ENCODE results near the gene SPATS2L.

The SPATS2L gene

GRCh38 chr2:200373973-200374416 is 67.5 kb downstream of the SPATS2L start:
- TF ChIP-seq, protein P1, sequence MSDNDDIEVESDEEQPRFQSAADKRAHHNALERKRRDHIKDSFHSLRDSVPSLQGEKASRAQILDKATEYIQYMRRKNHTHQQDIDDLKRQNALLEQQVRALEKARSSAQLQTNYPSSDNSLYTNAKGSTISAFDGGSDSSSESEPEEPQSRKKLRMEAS (IDR thresholded peaks at IDR 0.05), result no peak
- TF ChIP-seq ZBTB7A (IDR thresholded peaks at IDR 0.05; ENCODE audit: low read depth) (no peak), USF1 (IDR thresholded peaks at IDR 0.05) (no peak), YY1 (IDR thresholded peaks at IDR 0.05; ENCODE audit: low read depth) (no peak), TCF12 (IDR thresholded peaks at IDR 0.05; ENCODE audit: low read depth) (no peak), TEAD4 (IDR thresholded peaks at IDR 0.05) (no peak), EP300 (IDR thresholded peaks at IDR 0.05; ENCODE audit: borderline replicate concordance) (no peak), NFIC (IDR thresholded peaks at IDR 0.05) (no peak), EGR1 (IDR thresholded peaks at IDR 0.05) (no peak), FOXM1 (IDR thresholded peaks at IDR 0.05; ENCODE audit: borderline replicate concordance, low read depth) (no peak), TAF1 (IDR thresholded peaks at IDR 0.05; ENCODE audit: low read depth) (no peak), CREB1 (IDR thresholded peaks at IDR 0.05; ENCODE audit: low read depth) (no peak), CEBPB (IDR thresholded peaks at IDR 0.05) (no peak), RAD21 (IDR thresholded peaks at IDR 0.05; ENCODE audit: low read depth) (no peak)
- TF ChIP-seq, protein P2, sequence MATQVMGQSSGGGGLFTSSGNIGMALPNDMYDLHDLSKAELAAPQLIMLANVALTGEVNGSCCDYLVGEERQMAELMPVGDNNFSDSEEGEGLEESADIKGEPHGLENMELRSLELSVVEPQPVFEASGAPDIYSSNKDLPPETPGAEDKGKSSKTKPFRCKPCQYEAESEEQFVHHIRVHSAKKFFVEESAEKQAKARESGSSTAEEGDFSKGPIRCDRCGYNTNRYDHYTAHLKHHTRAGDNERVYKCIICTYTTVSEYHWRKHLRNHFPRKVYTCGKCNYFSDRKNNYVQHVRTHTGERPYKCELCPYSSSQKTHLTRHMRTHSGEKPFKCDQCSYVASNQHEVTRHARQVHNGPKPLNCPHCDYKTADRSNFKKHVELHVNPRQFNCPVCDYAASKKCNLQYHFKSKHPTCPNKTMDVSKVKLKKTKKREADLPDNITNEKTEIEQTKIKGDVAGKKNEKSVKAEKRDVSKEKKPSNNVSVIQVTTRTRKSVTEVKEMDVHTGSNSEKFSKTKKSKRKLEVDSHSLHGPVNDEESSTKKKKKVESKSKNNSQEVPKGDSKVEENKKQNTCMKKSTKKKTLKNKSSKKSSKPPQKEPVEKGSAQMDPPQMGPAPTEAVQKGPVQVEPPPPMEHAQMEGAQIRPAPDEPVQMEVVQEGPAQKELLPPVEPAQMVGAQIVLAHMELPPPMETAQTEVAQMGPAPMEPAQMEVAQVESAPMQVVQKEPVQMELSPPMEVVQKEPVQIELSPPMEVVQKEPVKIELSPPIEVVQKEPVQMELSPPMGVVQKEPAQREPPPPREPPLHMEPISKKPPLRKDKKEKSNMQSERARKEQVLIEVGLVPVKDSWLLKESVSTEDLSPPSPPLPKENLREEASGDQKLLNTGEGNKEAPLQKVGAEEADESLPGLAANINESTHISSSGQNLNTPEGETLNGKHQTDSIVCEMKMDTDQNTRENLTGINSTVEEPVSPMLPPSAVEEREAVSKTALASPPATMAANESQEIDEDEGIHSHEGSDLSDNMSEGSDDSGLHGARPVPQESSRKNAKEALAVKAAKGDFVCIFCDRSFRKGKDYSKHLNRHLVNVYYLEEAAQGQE (IDR thresholded peaks at IDR 0.05; ENCODE audit: low read depth), result no peak

DNA sequence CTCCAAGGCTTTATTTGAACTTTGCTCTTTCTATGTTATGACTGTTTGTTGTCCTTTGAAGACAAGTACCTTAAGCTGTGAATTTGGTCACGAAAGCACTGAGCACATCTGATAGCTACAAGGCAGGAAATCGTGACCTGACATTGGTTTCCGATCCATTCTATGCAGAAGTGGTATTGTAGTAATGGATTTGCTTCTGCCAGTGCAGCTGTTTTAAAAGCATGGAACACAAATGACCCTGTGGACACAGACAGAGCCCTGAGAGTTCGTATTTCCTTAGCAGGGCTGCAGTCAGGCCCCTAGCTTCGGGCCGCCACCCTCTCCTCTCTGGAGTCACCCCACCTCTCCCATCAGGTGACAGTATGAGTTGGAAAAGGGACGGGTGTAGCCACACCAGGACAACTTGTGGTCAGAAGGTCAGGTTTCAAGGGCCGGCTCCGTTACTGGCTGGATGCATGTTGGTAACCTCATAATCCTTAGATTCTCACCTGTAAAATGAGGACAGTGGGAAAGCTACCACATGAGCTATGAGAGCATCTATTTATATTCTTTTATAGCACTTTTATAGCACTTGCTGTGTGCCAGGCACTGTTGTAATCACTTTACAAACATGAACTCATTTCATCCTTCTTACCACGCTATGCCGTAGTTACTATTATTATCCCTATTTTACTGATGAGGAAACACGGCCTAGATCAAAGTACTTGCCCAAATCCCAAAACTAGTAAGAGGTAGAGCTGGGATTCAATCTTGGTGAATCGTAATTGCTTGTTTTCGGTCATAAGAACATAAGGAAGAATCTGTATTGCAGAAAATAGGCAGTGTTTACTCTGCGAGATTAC is 70.2 kb downstream of the SPATS2L start:
- TF ChIP-seq YY1 (IDR thresholded peaks at IDR 0.05; ENCODE audit: low read depth) (no peak), ZBTB7A (IDR thresholded peaks at IDR 0.05; ENCODE audit: low read depth) (no peak), FOXM1 (IDR thresholded peaks at IDR 0.05; ENCODE audit: borderline replicate concordance, low read depth) (no peak), CEBPB (IDR thresholded peaks at IDR 0.05) (no peak), TAF1 (IDR thresholded peaks at IDR 0.05; ENCODE audit: low read depth) (no peak), USF1 (IDR thresholded peaks at IDR 0.05) (no peak), EGR1 (IDR thresholded peaks at IDR 0.05) (no peak), NFIC (IDR thresholded peaks at IDR 0.05) (no peak)
- TF ChIP-seq, protein P2 (IDR thresholded peaks at IDR 0.05; ENCODE audit: low read depth), result no peak

DNA sequence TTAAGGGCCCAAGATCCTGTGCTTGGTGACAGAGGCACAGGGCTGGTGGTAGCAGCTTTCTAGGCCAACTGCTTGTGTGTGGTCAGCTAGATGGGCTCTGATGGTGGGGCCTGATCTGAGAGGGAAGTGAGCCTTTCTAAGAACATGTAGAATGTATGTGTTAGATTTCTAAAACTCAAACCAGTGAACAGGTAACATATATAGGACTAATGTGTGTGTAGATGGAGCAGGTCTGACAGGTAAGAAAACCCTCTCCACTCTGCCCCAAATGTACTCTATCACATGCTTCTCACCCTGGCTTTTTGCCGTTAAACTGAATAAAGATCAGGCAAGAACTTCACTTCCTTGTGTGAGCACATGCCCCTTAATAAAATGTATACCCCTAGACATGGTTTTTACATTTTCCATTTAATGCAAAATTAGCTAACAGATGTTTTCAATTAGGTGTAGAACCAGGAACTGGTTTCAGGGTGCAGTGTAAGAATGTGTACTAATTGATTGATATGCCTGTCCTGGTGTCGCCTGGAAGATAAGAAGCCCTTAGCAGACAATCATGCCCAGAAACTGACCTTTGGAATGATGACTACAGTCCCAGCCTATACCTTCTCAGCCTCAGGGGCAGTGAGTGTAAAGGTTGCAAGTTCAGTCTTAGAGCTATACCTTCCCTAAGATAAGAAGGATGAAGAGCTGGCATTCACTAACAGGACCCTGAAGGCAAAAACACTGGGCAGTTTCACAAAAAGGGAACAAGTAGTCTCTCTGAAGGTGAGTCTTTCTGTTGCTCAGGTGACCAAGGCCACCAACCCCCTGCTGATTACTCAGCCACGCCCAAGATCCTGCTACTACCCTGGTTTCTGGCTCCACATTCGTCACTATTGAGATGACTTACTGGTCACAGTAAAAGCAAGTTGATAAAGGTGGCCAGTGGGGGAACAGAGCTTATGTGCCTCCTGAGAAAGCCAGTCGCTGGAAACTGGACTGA is 71.2 kb downstream of the SPATS2L start:
- no peak for TF ChIP-seq CREB1 (IDR thresholded peaks at IDR 0.05; ENCODE audit: low read depth)
- no peak for TF ChIP-seq TCF12 (IDR thresholded peaks at IDR 0.05; ENCODE audit: low read depth)
- TF ChIP-seq USF1 (IDR thresholded peaks at IDR 0.05), result no peak
- TF ChIP-seq ZBTB7A (IDR thresholded peaks at IDR 0.05; ENCODE audit: low read depth), result no peak
- TF ChIP-seq YY1 (IDR thresholded peaks at IDR 0.05; ENCODE audit: low read depth), result no peak
- TF ChIP-seq CEBPB (IDR thresholded peaks at IDR 0.05), result no peak
- TF ChIP-seq, protein P2 (IDR thresholded peaks at IDR 0.05; ENCODE audit: low read depth), result no peak
- TF ChIP-seq NFIC (IDR thresholded peaks at IDR 0.05), result no peak
- TF ChIP-seq TEAD4 (IDR thresholded peaks at IDR 0.05), result no peak

Data from Ishikawa (cell line).